ENCODE measurements around the gene SMPD1. TPM values are rescaled to one million over a fixed set of nuclear protein-coding genes. Genes with fewer than 3 reads are reported as not detected.

The SMPD1 gene
- total RNA-seq, 1 experiment from 2014 or later: 176 TPM

- H3K27ac ChIP-seq (ENCODE audit: low read depth, low read length, poor library complexity, severe bottlenecking): no peak overlapping the region
- no peaks in the 10 kb centered on the region for H3K9me3 ChIP-seq (ENCODE audit: low read depth, low read length, poor library complexity, severe bottlenecking)
- ChIA-PET CTCF (interaction anchor here (2.0 kb wide), 1 partner anchor 8 kb away, joined by 7 read pairs; no protein-coding TSS in a partner anchor), POLR2A (ENCODE audit: low non-redundant PET) (no interaction called here)
- peaks cover 6% of the 10 kb centered on the region for H3K4me1 ChIP-seq (ENCODE audit: insufficient read depth, low read length, poor library complexity, severe bottlenecking)
- no peak for DNase-seq (ENCODE audit: low spot score)
- BruUV-seq (replicated peaks): no TSS peak
- H3K4me3 ChIP-seq (ENCODE audit: low read depth, low read length, poor library complexity, severe bottlenecking): no peak overlapping the region
- TF ChIP-seq EZH2 (IDR thresholded peaks at IDR 0.05; ENCODE audit: borderline replicate concordance, low read depth, low read length, poor library complexity, severe bottlenecking): no peak
- TF ChIP-seq, protein P1, sequence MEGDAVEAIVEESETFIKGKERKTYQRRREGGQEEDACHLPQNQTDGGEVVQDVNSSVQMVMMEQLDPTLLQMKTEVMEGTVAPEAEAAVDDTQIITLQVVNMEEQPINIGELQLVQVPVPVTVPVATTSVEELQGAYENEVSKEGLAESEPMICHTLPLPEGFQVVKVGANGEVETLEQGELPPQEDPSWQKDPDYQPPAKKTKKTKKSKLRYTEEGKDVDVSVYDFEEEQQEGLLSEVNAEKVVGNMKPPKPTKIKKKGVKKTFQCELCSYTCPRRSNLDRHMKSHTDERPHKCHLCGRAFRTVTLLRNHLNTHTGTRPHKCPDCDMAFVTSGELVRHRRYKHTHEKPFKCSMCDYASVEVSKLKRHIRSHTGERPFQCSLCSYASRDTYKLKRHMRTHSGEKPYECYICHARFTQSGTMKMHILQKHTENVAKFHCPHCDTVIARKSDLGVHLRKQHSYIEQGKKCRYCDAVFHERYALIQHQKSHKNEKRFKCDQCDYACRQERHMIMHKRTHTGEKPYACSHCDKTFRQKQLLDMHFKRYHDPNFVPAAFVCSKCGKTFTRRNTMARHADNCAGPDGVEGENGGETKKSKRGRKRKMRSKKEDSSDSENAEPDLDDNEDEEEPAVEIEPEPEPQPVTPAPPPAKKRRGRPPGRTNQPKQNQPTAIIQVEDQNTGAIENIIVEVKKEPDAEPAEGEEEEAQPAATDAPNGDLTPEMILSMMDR (conservative IDR thresholded peaks at IDR 0.05; ENCODE audit: low read depth, low read length): no peak
- intact Hi-C loops (cut with micrococcal nuclease; ENCODE audit: unreplicated experiment): loop anchor here (5.0 to 10.0 kb wide), 2 partner anchors 103 to 360 kb away; no protein-coding TSS in a partner anchor
- no peaks in the 10 kb centered on the region for H3K36me3 ChIP-seq (ENCODE audit: insufficient read depth, low read length, poor library complexity, severe bottlenecking)
- no peaks in the 10 kb centered on the region for H3K27me3 ChIP-seq (replicated peaks; ENCODE audit: insufficient read depth, low read depth, low read length, poor library complexity)
These were observed 35.4 kb upstream of the SMPD1 start for GRCh38 chr11:6354651-6355485.

- no TSS peak for BruUV-seq (replicated peaks)
- intact Hi-C loops (cut with micrococcal nuclease; ENCODE audit: unreplicated experiment): loop anchor here (10.0 kb wide), 1 partner anchor 362 kb away; no protein-coding TSS in a partner anchor
- TF ChIP-seq, protein P1 (conservative IDR thresholded peaks at IDR 0.05; ENCODE audit: low read depth, low read length): no peak
- DNase-seq (ENCODE audit: low spot score): no peak
- POLR2A ChIA-PET (ENCODE audit: low non-redundant PET): no interaction called here
- H3K9me3 ChIP-seq (ENCODE audit: low read depth, low read length, poor library complexity, severe bottlenecking): no peaks in the 10 kb centered on the region
- no peak overlapping the region for H3K27ac ChIP-seq (ENCODE audit: low read depth, low read length, poor library complexity, severe bottlenecking)
- H3K27me3 ChIP-seq (replicated peaks; ENCODE audit: insufficient read depth, low read depth, low read length, poor library complexity): no peaks in the 10 kb centered on the region
- no peaks in the 10 kb centered on the region for H3K36me3 ChIP-seq (ENCODE audit: insufficient read depth, low read length, poor library complexity, severe bottlenecking)
- peaks cover 6% of the 10 kb centered on the region for H3K4me1 ChIP-seq (ENCODE audit: insufficient read depth, low read length, poor library complexity, severe bottlenecking)
- CTCF ChIA-PET: no interaction called here
- no peak overlapping the region for H3K4me3 ChIP-seq (ENCODE audit: low read depth, low read length, poor library complexity, severe bottlenecking)
These were observed 33.7 kb upstream of the SMPD1 start for GRCh38 chr11:6356503-6357055.

GRCh38 chr11:6357222-6357621, 33.1 kb upstream of the SMPD1 start:
- Histone ChIP-seq H3K4me3 (ENCODE audit: low read depth, low read length, poor library complexity, severe bottlenecking) (no peak overlapping the region), H3K27ac (ENCODE audit: low read depth, low read length, poor library complexity, severe bottlenecking) (no peak overlapping the region), H3K36me3 (ENCODE audit: insufficient read depth, low read length, poor library complexity, severe bottlenecking) (no peaks in the 10 kb centered on the region), H3K27me3 (replicated peaks; ENCODE audit: insufficient read depth, low read depth, low read length, poor library complexity) (no peaks in the 10 kb centered on the region), H3K9me3 (ENCODE audit: low read depth, low read length, poor library complexity, severe bottlenecking) (no peaks in the 10 kb centered on the region), H3K4me1 (ENCODE audit: insufficient read depth, low read length, poor library complexity, severe bottlenecking) (peaks cover 6% of the 10 kb centered on the region)
- peak; percentile 76 for DNase-seq (ENCODE audit: low spot score)
- TF ChIP-seq EZH2 (IDR thresholded peaks at IDR 0.05; ENCODE audit: borderline replicate concordance, low read depth, low read length, poor library complexity, severe bottlenecking): no peak
- TF ChIP-seq, protein P1 (conservative IDR thresholded peaks at IDR 0.05; ENCODE audit: low read depth, low read length): no peak
- BruUV-seq (replicated peaks): no TSS peak
- ChIA-PET CTCF (no interaction called here), POLR2A (ENCODE audit: low non-redundant PET) (interaction anchor here (0.5 kb wide), 1 partner anchor 264 kb away, joined by 3 read pairs; no protein-coding TSS in a partner anchor)
- intact Hi-C loops (cut with micrococcal nuclease; ENCODE audit: unreplicated experiment): loop anchor here (10.0 kb wide), 1 partner anchor 362 kb away; no protein-coding TSS in a partner anchor
